HUES48 (cell line): ENCODE results near the gene KRTAP5-1.

Source experiments
- H3K27ac ChIP-seq: one replicate; pipeline ENCODE4 v1.7.0; 2013; ENCODE audit warnings: low read depth, low read length, inconsistent platforms
- H3K27me3 ChIP-seq: 2 replicates; pipeline ENCODE4 v1.6.1; 2013; ENCODE audit warnings: mild to moderate bottlenecking, low read length; ENCODE audit not compliant: control insufficient read depth, insufficient read depth
- H3K36me3 ChIP-seq: 2 replicates; pipeline ENCODE4 v1.6.1; 2013; ENCODE audit warnings: low read length; ENCODE audit not compliant: control insufficient read depth, insufficient read depth
- H3K4me1 ChIP-seq: 2 replicates; pipeline ENCODE4 v1.6.1; 2013; ENCODE audit warnings: mild to moderate bottlenecking, low read length; ENCODE audit not compliant: control insufficient read depth, insufficient read depth
- H3K4me3 ChIP-seq: 2 replicates; pipeline ENCODE4 v1.5.1; 2013; ENCODE audit warnings: mild to moderate bottlenecking, low read depth, low read length
- H3K9ac ChIP-seq: 2 replicates; pipeline ENCODE4 v1.6.1; 2013; ENCODE audit warnings: mild to moderate bottlenecking, low read depth, low read length, moderate library complexity
- H3K9me3 ChIP-seq: 2 replicates; pipeline ENCODE4 v1.6.1; 2013; ENCODE audit warnings: low read length; ENCODE audit not compliant: control insufficient read depth, insufficient read depth

KRTAP5-1 gene

DNA sequence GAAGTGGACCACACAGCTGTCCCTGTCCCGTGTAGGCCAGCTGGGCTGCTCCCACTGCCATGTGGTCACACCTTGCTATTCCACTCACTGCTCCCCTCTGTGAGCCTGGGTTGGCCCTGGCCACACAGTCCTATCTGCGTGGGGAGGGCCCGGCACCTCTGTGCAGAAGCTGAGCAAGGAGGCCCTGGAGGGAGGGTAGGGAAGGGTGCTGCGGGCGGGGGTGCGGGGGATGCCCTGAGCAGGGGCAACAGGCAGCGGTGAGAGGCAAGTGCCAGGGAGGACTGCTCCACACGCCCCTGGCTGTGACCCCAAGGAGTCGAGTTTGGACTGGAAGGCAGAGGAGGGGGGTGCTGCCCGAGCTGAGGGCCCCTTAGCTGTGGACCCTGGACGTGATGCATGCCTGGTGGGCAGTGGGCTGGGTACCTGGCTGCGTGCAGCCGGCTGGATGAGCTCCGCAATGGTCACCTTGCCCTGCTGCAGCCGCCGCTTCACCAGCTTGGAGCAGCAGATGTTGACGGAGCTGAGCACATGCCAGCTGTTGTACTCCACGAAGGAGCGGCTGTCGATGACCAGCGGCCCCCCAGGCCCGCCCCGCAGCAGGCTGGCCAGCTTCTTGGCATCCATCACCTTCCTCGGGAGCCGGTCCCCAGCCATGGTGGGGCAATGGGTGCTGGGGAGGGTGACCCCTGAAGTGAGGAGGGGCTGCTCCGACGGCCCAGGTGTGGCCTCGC is 19.7 kb downstream of the KRTAP5-1 start:
- Histone ChIP-seq H3K27me3 (peaks cover 7% of the 10 kb centered on the region; the same call in 1 of the 2 replicates), H3K27ac (no peak overlapping the region), H3K4me1 (peaks cover 28% of the 10 kb centered on the region), H3K9ac (no peak overlapping the region), H3K4me3 (no peak overlapping the region), H3K36me3 (0 out of 2 replicates have a peak, but pooled peaks cover 2% of the 10 kb centered on the region), H3K9me3 (no peaks in the 10 kb centered on the region)

DNA sequence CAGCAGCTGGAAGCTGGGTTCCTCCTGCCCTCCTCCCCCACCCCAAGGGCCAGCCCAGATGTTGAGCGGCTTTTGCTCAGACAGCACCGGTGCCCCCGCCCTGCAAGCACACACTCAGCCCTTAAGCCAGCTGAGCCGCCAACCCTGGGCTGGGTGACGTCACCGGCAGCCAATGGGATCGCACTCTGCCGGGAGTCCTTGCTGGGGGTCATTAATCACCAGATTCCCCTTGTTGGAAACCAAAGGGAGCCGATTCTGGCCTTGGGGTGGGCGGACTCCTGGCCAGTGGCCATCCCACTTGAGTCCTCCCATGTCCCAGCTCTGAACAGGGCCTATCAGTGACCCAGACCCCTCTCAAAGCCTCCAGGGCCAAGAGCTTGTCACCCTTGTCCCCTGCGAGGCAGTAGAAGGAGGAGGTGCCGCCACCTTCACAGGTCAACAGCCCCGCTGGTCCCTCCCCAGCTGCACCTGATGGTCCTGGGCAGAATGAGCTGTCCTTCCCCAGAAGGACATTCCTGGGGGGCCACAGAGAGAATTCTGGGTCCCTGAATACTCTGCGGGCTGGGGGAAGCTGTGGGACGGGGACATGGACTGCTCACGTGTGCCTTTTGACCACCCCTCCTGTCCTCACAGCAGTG is 20.4 kb downstream of the KRTAP5-1 start:
- Histone ChIP-seq H3K27ac (peak overlapping the region; percentile 1), H3K4me1 (peaks cover 25% of the 10 kb centered on the region)

DNA sequence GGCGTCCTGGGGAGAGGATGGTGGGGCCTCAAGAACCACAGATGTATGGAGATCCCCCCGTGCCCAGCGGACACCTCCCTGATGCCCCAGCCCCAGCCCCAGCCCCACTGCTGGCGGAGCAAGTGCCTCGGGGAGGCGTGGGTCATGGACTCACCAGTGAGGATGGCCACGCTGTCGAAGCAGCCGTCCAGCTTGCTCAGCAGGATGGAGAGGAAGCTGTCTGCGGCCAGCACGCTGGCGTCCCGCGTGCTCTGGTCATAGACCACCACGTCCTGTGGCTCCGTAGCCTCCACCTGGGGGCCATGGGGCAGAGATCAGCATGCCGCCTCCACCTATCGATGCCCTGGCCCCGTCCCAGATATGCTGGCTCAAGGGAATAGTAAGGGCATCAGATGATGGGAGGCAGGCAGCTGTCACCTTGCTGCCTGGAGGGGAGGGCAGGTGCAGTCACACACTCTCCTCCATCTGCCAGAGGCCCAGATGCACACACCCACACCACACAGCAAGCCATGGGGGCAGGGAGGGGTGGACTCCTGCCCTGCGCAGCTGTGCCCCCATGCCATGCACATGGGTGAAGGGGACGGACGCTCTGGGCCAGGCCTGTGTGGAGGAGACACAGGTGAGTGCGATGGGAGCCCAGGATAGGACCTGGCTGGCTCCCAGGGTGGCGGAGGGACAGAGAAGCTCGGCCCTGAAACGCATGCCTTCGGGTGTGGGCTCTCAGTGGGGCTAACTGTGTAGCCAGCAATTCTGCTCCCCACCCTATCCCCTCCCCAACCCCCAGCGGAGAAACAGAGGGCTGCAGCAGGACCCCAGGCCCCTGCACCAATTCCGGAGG is 21.2 kb downstream of the KRTAP5-1 start:
- Histone ChIP-seq H3K4me1 (peaks cover 31% of the 10 kb centered on the region), H3K4me3 (no peak overlapping the region), H3K9ac (no peak overlapping the region), H3K27ac (no peak overlapping the region), H3K36me3 (0 out of 2 replicates have a peak, but pooled peaks cover 2% of the 10 kb centered on the region), H3K27me3 (no peaks in the 10 kb centered on the region; the same call in 1 of the 2 replicates), H3K9me3 (no peaks in the 10 kb centered on the region)

More for the DNA sequence above, 20.4 kb downstream of the KRTAP5-1 start:
- 0 out of 2 replicates have a peak, but pooled peaks cover 2% of the 10 kb centered on the region for H3K36me3 ChIP-seq
- H3K4me3 ChIP-seq: no peak overlapping the region
- H3K27me3 ChIP-seq: peaks cover 2% of the 10 kb centered on the region; the same call in 1 of the 2 replicates
- no peaks in the 10 kb centered on the region for H3K9me3 ChIP-seq
- H3K9ac ChIP-seq: no peak overlapping the region

DNA sequence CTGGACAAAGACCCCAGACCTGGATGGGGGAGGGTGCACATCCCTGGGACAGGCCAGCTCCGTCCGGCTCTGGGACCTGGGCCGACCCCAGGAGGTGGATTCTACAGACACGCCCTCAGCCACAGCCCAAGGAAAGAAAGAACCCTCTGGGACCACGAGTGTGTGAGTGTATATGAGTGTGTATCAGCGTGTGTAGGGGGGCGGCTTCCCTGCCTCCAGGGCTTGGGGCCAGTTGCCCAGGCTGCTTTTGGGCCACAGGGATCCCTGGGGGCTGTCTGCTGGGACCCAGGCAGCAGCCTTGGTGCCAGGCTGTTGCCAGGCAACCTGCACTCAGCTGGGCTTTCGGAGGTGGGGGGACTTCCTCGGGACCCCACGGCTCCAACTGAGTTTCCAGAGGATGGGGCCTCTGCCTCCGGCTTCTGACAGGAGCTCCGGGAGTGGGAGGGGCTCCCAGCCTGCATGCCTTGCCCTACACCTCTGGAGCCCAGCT is 21.9 kb downstream of the KRTAP5-1 start:
- Histone ChIP-seq H3K4me1 (peaks cover 33% of the 10 kb centered on the region), H3K9me3 (no peaks in the 10 kb centered on the region), H3K4me3 (no peak overlapping the region), H3K27me3 (peaks cover 7% of the 10 kb centered on the region; the same call in 1 of the 2 replicates), H3K9ac (no peak overlapping the region), H3K36me3 (0 out of 2 replicates have a peak, but pooled peaks cover 2% of the 10 kb centered on the region), H3K27ac (no peak overlapping the region)

DNA sequence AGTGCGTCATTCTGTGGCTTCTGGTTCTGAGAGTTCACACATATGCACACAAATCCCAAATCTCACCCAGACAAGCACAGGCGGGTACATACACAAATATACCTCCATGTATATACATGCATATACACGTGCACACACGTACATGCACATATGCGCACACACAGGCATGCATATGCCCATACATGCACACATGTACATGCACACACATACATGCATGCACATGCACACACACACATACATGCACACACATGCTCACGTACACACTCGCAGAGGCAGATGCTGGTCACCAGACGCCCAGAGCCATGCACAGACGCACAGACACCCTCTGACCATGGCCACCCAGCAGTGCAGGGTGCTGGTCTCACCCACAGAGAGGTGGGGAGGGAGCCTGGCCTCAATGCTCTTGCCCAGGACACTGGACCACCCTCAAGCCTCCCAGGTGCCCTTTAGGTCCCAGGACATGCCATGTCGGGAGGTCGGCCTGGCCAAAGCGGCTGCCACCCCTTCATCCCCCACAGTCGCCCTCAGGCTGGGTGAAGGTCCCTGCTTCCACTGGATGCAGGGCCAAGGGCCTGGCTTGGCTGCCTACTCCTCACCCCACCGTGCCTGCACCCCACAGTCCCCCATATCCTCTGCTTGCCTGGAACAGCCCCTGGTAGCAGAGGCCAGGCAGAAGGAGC is 22.5 kb downstream of the KRTAP5-1 start:
- Histone ChIP-seq H3K36me3 (0 out of 2 replicates have a peak, but pooled peaks cover 2% of the 10 kb centered on the region), H3K27me3 (peaks cover 10% of the 10 kb centered on the region; the same call in 1 of the 2 replicates), H3K4me3 (no peak overlapping the region), H3K27ac (no peak overlapping the region), H3K9me3 (no peaks in the 10 kb centered on the region), H3K4me1 (peaks cover 28% of the 10 kb centered on the region), H3K9ac (no peak overlapping the region)

DNA sequence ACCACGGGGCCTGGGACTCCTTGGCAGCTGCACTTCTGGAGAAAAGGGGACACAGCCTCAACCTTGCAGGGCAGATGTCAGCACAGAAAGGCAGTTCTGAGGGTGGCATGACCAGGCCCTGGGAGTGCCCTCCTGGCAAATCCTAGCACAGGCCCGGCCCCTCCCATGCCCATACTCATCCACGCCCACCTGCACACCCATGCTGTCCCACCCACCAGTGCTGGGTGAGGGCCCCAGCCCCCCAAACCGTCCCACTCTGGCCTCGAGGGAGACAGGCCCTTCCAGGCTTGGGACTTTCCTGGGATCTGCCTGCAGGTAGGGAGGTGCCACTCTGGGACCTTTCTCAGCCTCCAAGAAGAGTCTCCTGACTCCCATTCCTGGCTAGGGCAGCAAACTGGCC is 23.1 kb downstream of the KRTAP5-1 start:
- H3K27ac ChIP-seq: no peak overlapping the region
- peaks cover 17% of the 10 kb centered on the region; the same call in 1 of the 2 replicates for H3K27me3 ChIP-seq
- 0 out of 2 replicates have a peak, but pooled peaks cover 2% of the 10 kb centered on the region for H3K36me3 ChIP-seq
- H3K4me3 ChIP-seq: no peak overlapping the region
- peaks cover 24% of the 10 kb centered on the region for H3K4me1 ChIP-seq
- no peaks in the 10 kb centered on the region for H3K9me3 ChIP-seq
- H3K9ac ChIP-seq: no peak overlapping the region

DNA sequence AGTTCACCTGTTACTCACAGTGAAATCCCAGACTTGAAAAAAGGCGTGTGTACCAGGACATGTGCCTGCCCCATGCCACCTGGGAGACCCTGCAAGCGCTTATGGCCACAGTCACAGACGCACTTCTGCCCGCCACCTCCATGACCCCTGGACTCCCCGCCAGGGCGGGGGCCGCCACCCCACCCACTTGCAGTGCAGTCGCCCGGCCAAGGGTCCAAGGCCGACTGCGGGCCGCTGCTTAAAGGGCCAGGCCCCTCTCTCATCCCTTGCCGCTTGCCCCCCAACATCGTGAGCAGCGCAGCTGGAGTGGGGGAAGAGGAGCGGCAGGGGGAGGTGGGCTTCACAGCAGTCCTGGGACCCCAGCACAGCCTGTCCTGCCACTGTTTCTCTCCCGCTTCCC is 23.8 kb downstream of the KRTAP5-1 start:
- Histone ChIP-seq H3K4me1 (peaks cover 24% of the 10 kb centered on the region), H3K9me3 (no peaks in the 10 kb centered on the region), H3K27me3 (peaks cover 21% of the 10 kb centered on the region; the same call in 1 of the 2 replicates), H3K36me3 (0 out of 2 replicates have a peak, but pooled peaks cover 2% of the 10 kb centered on the region), H3K27ac (no peak overlapping the region), H3K9ac (no peak overlapping the region), H3K4me3 (no peak overlapping the region)

DNA sequence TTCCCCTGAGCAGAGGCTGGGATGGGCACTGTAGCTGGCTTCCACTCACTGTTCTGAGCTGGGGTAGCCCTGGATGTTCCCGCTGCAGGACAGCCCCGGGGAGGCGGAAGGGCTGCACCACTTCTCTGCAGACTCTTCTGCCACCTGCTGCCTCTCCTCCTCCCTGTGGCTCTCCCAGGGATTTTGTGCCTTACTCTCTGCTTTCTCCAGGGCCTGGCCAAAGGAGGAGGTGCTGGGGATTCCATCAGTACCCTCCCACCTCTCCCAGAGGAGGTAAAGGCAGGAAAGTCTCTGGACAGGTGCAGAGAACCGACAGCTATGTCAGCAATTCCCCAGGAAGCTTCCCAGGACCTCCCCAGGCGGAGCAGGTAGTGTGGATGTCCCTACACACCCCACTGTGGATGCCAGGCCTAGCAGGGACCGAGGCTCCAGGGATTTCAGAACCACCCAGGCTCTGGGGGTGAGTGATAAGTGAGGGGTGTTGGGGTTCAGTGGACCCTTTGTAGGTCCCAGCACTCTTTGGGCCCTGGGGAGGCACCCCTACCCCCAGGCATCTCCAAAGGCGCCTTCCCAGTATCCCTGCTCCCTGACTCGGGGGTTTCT is 24.3 kb downstream of the KRTAP5-1 start:
- H3K4me1 ChIP-seq: peaks cover 27% of the 10 kb centered on the region

DNA sequence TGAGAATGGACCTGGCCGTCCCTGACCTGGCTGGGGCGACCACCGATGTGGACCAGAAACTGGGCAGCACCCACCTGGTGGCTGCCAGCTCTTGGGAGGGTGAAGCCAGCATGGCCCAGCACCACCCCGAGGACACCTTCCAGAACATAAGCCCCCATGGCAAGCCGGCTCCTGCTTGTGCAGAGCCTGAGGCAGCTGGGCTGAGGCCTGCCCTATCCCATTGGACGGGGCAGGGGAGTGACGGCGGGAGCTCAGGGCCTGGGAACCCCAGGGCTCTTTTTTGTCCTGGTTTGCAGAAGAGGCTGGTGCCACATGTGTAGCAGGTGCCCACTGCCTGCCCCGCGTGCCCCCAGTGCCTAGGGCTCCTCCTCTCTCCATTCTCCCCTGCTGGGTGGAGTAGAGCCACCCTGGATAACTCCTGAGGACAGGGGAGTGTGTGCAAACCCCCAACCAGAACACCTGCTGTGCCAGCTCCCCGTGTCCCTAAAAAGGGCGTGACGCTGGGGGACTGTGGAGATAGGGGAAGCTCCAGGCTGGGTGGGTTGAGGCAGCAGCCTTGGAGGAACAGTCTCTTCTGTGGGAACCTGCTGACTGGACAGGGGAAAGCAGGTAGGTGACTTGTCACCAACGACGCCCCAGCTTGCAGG is 25.0 kb downstream of the KRTAP5-1 start:
- Histone ChIP-seq H3K9ac (no peak overlapping the region), H3K27me3 (peaks cover 30% of the 10 kb centered on the region; the same call in 1 of the 2 replicates), H3K27ac (no peak overlapping the region), H3K4me1 (peaks cover 34% of the 10 kb centered on the region), H3K9me3 (no peaks in the 10 kb centered on the region), H3K4me3 (no peak overlapping the region), H3K36me3 (0 out of 2 replicates have a peak, but pooled peaks cover 2% of the 10 kb centered on the region)

More for the DNA sequence above, 24.3 kb downstream of the KRTAP5-1 start:
- Histone ChIP-seq H3K4me3 (no peak overlapping the region), H3K36me3 (0 out of 2 replicates have a peak, but pooled peaks cover 2% of the 10 kb centered on the region), H3K9me3 (no peaks in the 10 kb centered on the region), H3K27ac (no peak overlapping the region), H3K27me3 (peaks cover 24% of the 10 kb centered on the region; the same call in 1 of the 2 replicates), H3K9ac (no peak overlapping the region)
